Keratinocyte (primary cell): ENCODE results near the gene PCCA. TPM values are rescaled to one million over a fixed set of nuclear protein-coding genes. Genes with fewer than 3 reads are reported as not detected.

Experiments used
- DNase-seq: peaks from one replicate; pipeline ENCODE4 v3.0.0-alpha.2; 2011; ENCODE audit warnings: low read depth, missing footprints, low spot score
- FAIRE-seq: peaks from 2 replicates; lab custom pipeline; 2011; peaks lifted over from hg19 to GRCh38; lab: Jason Lieb, UNC
- H2AFZ ChIP-seq: 2 replicates; pipeline ENCODE4 v1.6.0; 2012; ENCODE audit warnings: low read length, control low read depth, inconsistent platforms; ENCODE audit not compliant: control insufficient read depth
- H3K27ac ChIP-seq: 2 replicates; pipeline ENCODE4 v1.5.1; 2011; ENCODE audit warnings: low read length; ENCODE audit not compliant: control insufficient read depth, insufficient read depth
- H3K27me3 ChIP-seq: 3 replicates; pipeline ENCODE4 v1.6.0; 2011; ENCODE audit warnings: low read length; ENCODE audit not compliant: control insufficient read depth, insufficient read depth; ENCODE audit errors: extremely low read depth
- H3K36me3 ChIP-seq, 2 experiments: 2 replicates in 1 of 2; 3 replicates in 1 of 2; pipeline ENCODE4 v1.5.1; 2011; ENCODE audit warnings: low read length in 2 of 2, mild to moderate bottlenecking in 1 of 2; ENCODE audit not compliant: control insufficient read depth in 2 of 2, insufficient read depth in 2 of 2; ENCODE audit errors: extremely low read depth in 1 of 2
- H3K4me1 ChIP-seq: 3 replicates; pipeline ENCODE4 v1.5.1; 2011; ENCODE audit warnings: low read length; ENCODE audit not compliant: control insufficient read depth, insufficient read depth; ENCODE audit errors: extremely low read depth
- H3K4me2 ChIP-seq: 3 replicates; pipeline ENCODE4 v1.6.0; 2011; ENCODE audit warnings: low read depth, low read length; ENCODE audit not compliant: control insufficient read depth, insufficient read depth; ENCODE audit errors: extremely low read depth
- H3K4me3 ChIP-seq, 3 experiments: fragments of 200-600 bp in 1 of 3; sonication (generic) in 1 of 3; 2 replicates in 2 of 3; 3 replicates in 1 of 3; pipeline ENCODE4 v1.5.1; 2011 to 2016; ENCODE audit warnings: low read length in 3 of 3, mild to moderate bottlenecking in 3 of 3, control low read depth in 2 of 3, inconsistent platforms in 1 of 3, low read depth in 1 of 3, mixed read lengths in 1 of 3, mixed run types in 1 of 3, moderate library complexity in 1 of 3; ENCODE audit not compliant: control insufficient read depth in 2 of 3, insufficient read depth in 2 of 3; ENCODE audit errors: extremely low read depth in 1 of 3
- H3K79me2 ChIP-seq: 2 replicates; pipeline ENCODE4 v1.6.0; 2012; ENCODE audit warnings: low read length; ENCODE audit not compliant: control insufficient read depth, insufficient read depth
- H3K9ac ChIP-seq: 3 replicates; pipeline ENCODE4 v1.6.0; 2011; ENCODE audit warnings: low read length; ENCODE audit not compliant: control insufficient read depth, insufficient read depth; ENCODE audit errors: extremely low read depth
- H3K9me1 ChIP-seq: 3 replicates; pipeline ENCODE4 v1.6.0; 2011; ENCODE audit warnings: low read length; ENCODE audit not compliant: control insufficient read depth, insufficient read depth; ENCODE audit errors: extremely low read depth
- H3K9me3 ChIP-seq: 2 replicates; pipeline ENCODE4 v1.5.1; 2012; ENCODE audit warnings: low read depth, low read length; ENCODE audit not compliant: control insufficient read depth
- H4K20me1 ChIP-seq: 3 replicates; pipeline ENCODE4 v1.6.0; 2011; ENCODE audit warnings: low read length; ENCODE audit not compliant: control insufficient read depth, insufficient read depth; ENCODE audit errors: extremely low read depth
- EZH2 ChIP-seq: IDR thresholded peaks from one replicate; pipeline ENCODE4 v1.6.1; 2012; ENCODE audit warnings: inconsistent platforms, mild to moderate bottlenecking, low read length, moderate library complexity
- dilution Hi-C: fragments of 300-500 bp; cut with MboI; formaldehyde crosslinking; loops from one replicate; pipeline ENCODE4 v1.7.0; 2020; ENCODE audit warnings: low sequenced_read_pairs; ENCODE audit not compliant: extremely low pct_ligation_motif_present
- polyA plus RNA-seq, 5 experiments: library from polyadenylated mRNA; depleted of rRNA in 3 of 5; stranded (reverse) in 3 of 5; stranded (forward) in 1 of 5; unstranded in 1 of 5; fragments of >200 nt; gene quantifications; 1 replicate in 1 of 5; 2 replicates in 3 of 5; 3 replicates in 1 of 5; pipeline versions ENCODE4 v1.2.1 to v1.2.3, GENCODE V29; 2011 to 2012; ENCODE audit warnings: missing spikeins in 2 of 5, low read depth in 1 of 5, low replicate concordance in 1 of 5
- TF ChIP-seq, protein P1 (sequence below), 3 experiments: IDR thresholded peaks in 1 of 3; conservative IDR thresholded peaks in 1 of 3; optimal IDR thresholded peaks in 1 of 3; 2 replicates in 2 of 3; 3 replicates in 1 of 3; pipeline versions ENCODE3 to v1.5.1; 2011; ENCODE audit warnings: low read length in 3 of 3, mild to moderate bottlenecking in 3 of 3, moderate library complexity in 2 of 3, control low read depth in 1 of 3, inconsistent platforms in 1 of 3; ENCODE audit not compliant: insufficient read depth in 2 of 3; ENCODE audit errors: extremely low read depth in 1 of 3

The PCCA gene
- polyA plus RNA-seq, 1 donor (not counting 4 experiments of a cell fraction or from before 2014, with no cell fraction given), result 8.1 TPM

DNA sequence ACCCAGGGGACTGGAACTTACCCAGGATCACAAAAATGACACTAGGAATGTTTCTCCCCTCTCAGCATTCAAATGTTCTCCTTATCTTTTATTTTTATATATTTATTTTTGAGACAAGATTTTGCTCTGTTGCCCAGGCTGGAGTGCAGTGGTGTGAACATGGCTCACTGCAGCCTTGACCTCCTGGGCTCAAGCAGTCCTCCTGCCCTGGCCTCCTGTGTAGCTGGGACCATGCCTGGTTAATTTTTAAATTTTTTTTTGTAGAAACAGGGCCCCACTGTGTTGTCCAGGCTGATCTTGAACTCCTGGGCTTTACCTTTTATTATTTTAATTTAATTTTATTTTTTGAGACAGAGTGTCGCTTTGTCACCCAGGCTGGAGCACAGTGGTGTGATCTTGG is 108.2 kb downstream of the PCCA start:
- no peak overlapping the region for H3K27ac ChIP-seq
- H3K9me3 ChIP-seq, result no peaks in the 10 kb centered on the region
- no peak overlapping the region for H3K4me2 ChIP-seq
- no peaks in the 10 kb centered on the region for H3K79me2 ChIP-seq
- no peak overlapping the region for H3K4me3 ChIP-seq
- H3K27me3 ChIP-seq, result no peaks in the 10 kb centered on the region
- no peaks in the 10 kb centered on the region for H3K36me3 ChIP-seq
- H3K9ac ChIP-seq, result no peak overlapping the region
- TF ChIP-seq, protein P1, sequence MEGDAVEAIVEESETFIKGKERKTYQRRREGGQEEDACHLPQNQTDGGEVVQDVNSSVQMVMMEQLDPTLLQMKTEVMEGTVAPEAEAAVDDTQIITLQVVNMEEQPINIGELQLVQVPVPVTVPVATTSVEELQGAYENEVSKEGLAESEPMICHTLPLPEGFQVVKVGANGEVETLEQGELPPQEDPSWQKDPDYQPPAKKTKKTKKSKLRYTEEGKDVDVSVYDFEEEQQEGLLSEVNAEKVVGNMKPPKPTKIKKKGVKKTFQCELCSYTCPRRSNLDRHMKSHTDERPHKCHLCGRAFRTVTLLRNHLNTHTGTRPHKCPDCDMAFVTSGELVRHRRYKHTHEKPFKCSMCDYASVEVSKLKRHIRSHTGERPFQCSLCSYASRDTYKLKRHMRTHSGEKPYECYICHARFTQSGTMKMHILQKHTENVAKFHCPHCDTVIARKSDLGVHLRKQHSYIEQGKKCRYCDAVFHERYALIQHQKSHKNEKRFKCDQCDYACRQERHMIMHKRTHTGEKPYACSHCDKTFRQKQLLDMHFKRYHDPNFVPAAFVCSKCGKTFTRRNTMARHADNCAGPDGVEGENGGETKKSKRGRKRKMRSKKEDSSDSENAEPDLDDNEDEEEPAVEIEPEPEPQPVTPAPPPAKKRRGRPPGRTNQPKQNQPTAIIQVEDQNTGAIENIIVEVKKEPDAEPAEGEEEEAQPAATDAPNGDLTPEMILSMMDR (optimal IDR thresholded peaks at IDR 0.05 in 1 of 3, IDR thresholded peaks at IDR 0.05 in 1 of 3, conservative IDR thresholded peaks at IDR 0.05 in 1 of 3; ENCODE audit: extremely low read depth in 1 of 3, insufficient read depth in 2 of 3, low read length in 3 of 3), result no peak
- TF ChIP-seq EZH2, result no peak
- FAIRE-seq, result no peak
- dilution Hi-C loops, result no loop called here
- DNase-seq, result no peak
- no peak overlapping the region for H2AFZ ChIP-seq
- H3K9me1 ChIP-seq, result peaks cover 2% of the 10 kb centered on the region
- no peaks in the 10 kb centered on the region for H3K4me1 ChIP-seq
- H4K20me1 ChIP-seq, result no peaks in the 10 kb centered on the region

DNA sequence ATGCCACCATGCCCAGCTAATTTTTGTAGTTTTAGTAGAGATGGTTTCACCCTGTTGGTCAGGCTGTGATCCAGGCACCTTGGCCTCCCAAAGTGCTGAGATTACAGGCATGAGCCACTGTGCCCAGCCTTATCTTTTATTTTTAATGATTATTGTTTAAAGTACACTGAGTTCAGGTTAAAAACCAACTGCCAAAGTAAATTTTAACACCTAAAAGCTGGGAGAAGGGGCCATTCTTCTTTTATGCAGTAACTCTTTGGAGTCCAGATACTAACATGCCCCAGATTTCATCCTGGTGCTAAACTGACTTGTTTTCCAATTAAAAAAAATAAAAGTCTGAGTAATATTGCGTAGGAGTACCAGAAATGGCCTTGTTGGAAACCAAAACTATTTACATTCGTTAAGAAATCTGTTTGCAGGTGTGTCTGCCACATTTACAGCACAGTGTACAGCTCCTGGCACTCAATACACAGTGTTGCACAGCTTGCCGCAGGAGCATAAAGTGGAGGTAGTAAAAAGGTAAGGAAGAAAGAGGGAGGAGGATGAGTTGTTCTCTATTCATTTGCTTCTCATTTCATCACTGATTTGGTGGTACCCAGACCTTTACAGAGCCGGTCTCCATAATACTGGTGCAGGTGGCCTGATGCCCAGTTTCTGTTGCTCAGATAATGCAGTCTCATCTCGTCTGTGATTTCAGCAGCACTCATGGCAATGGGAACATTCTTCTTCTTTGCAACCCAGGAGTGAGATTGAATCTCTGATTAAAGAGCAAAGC is 108.9 kb downstream of the PCCA start:
- Histone ChIP-seq H3K27me3 (no peaks in the 10 kb centered on the region), H4K20me1 (no peaks in the 10 kb centered on the region), H3K9me1 (peaks cover 2% of the 10 kb centered on the region), H3K4me3 (no peak overlapping the region), H3K4me1 (no peaks in the 10 kb centered on the region), H3K79me2 (no peaks in the 10 kb centered on the region), H3K36me3 (no peaks in the 10 kb centered on the region), H2AFZ (no peak overlapping the region), H3K9ac (no peak overlapping the region), H3K9me3 (no peaks in the 10 kb centered on the region), H3K27ac (no peak overlapping the region), H3K4me2 (no peak overlapping the region)
- dilution Hi-C loops, result no loop called here
- no peak for DNase-seq
- no peak for FAIRE-seq
- no peak for TF ChIP-seq EZH2
- TF ChIP-seq, protein P1 (optimal IDR thresholded peaks at IDR 0.05 in 1 of 3, IDR thresholded peaks at IDR 0.05 in 1 of 3, conservative IDR thresholded peaks at IDR 0.05 in 1 of 3; ENCODE audit: extremely low read depth in 1 of 3, insufficient read depth in 2 of 3, low read length in 3 of 3), result no peak
